Trophoblast cell (in vitro differentiated cells and primary cell): Measurements from ENCODE around the gene MORN3.

Experiments used
- DNase-seq, 2 donors: peaks; one replicate each; pipeline ENCODE4 v3.0.0-alpha.2; 2016
- H2AFZ ChIP-seq: 2 replicates; pipeline ENCODE4 v1.6.1; 2013; ENCODE audit warnings: low read length, moderate library complexity, mild to moderate bottlenecking; ENCODE audit not compliant: insufficient read depth, poor library complexity
- H2AK5ac ChIP-seq: 2 replicates; pipeline ENCODE4 v1.6.1; 2013; ENCODE audit warnings: mild to moderate bottlenecking, low read length
- H2BK120ac ChIP-seq: 2 replicates; pipeline ENCODE4 v1.6.1; 2013; ENCODE audit warnings: low read length, mild to moderate bottlenecking, moderate library complexity; ENCODE audit not compliant: insufficient read depth, poor library complexity
- H2BK12ac ChIP-seq: 2 replicates; pipeline ENCODE4 v1.6.1; 2013; ENCODE audit warnings: mild to moderate bottlenecking, low read length, moderate library complexity
- H2BK5ac ChIP-seq: 2 replicates; pipeline ENCODE4 v1.6.1; 2013; ENCODE audit warnings: low read length, low read depth, moderate library complexity, mild to moderate bottlenecking; ENCODE audit not compliant: poor library complexity
- H3K14ac ChIP-seq: 2 replicates; pipeline ENCODE4 v1.6.1; 2013; ENCODE audit warnings: mild to moderate bottlenecking, low read length
- H3K18ac ChIP-seq: 2 replicates; pipeline ENCODE4 v1.6.1; 2013; ENCODE audit warnings: mild to moderate bottlenecking, low read length
- H3K23ac ChIP-seq: 2 replicates; pipeline ENCODE4 v1.6.1; 2013; ENCODE audit warnings: low read length
- H3K27ac ChIP-seq: 2 replicates; pipeline ENCODE4 v1.5.1; 2013; ENCODE audit warnings: low read depth, mild to moderate bottlenecking, inconsistent platforms, low read length, moderate library complexity
- H3K27me3 ChIP-seq: 2 replicates; pipeline ENCODE4 v1.6.1; 2013; ENCODE audit warnings: inconsistent platforms, mild to moderate bottlenecking, low read length, moderate library complexity; ENCODE audit not compliant: insufficient read depth
- H3K36me3 ChIP-seq, 2 experiments: 1 replicate in 1 of 2; 2 replicates in 1 of 2; pipeline ENCODE4 v1.6.1; 2013; ENCODE audit warnings: low read length in 2 of 2, mild to moderate bottlenecking in 2 of 2, moderate library complexity in 1 of 2; ENCODE audit not compliant: insufficient read depth in 2 of 2, control insufficient read depth in 1 of 2
- H3K4ac ChIP-seq: 2 replicates; pipeline ENCODE4 v1.6.1; 2013; ENCODE audit warnings: low read depth, mild to moderate bottlenecking, low read length, moderate library complexity
- H3K4me1 ChIP-seq, 2 experiments: 1 replicate in 1 of 2; 2 replicates in 1 of 2; pipeline ENCODE4 v1.6.1; 2013; ENCODE audit warnings: low read length in 2 of 2, mild to moderate bottlenecking in 2 of 2, moderate library complexity in 1 of 2; ENCODE audit not compliant: insufficient read depth in 2 of 2, control insufficient read depth in 1 of 2
- H3K4me2 ChIP-seq: 2 replicates; pipeline ENCODE4 v1.6.1; 2013; ENCODE audit warnings: inconsistent platforms, mild to moderate bottlenecking, low read length, moderate library complexity
- H3K4me3 ChIP-seq: 2 replicates; pipeline ENCODE4 v1.5.1; 2013; ENCODE audit warnings: mild to moderate bottlenecking, low read depth, low read length, inconsistent platforms
- H3K79me1 ChIP-seq: one replicate; pipeline ENCODE4 v1.6.1; 2013; ENCODE audit warnings: low read length
- H3K79me2 ChIP-seq: 2 replicates; pipeline ENCODE4 v1.6.1; 2013; ENCODE audit warnings: low read length, mild to moderate bottlenecking; ENCODE audit not compliant: control insufficient read depth, insufficient read depth, poor library complexity
- H3K9ac ChIP-seq: 2 replicates; pipeline ENCODE4 v1.6.1; 2013; ENCODE audit warnings: mild to moderate bottlenecking, low read length
- H3K9me3 ChIP-seq: 2 replicates; pipeline ENCODE4 v1.6.1; 2013; ENCODE audit warnings: low read depth, mild to moderate bottlenecking, control low read depth, inconsistent platforms, low read length; ENCODE audit not compliant: insufficient read depth
- H4K12ac ChIP-seq: 2 replicates; pipeline ENCODE4 v1.6.1; 2013; ENCODE audit warnings: low read depth, mild to moderate bottlenecking, low read length, moderate library complexity
- H4K8ac ChIP-seq: 2 replicates; pipeline ENCODE4 v1.6.1; 2013; ENCODE audit warnings: low read depth, mild to moderate bottlenecking, low read length, moderate library complexity
- H4K91ac ChIP-seq: one replicate; pipeline ENCODE4 v1.6.1; 2013; ENCODE audit warnings: low read depth, mild to moderate bottlenecking, low read length, moderate library complexity
- WGBS: extraction: QIAGEN DNeasy Blood & Tissue Kit; methylation state at CpG from one replicate; pipeline ENCODE4 v1.1.7; 2013; ENCODE audit warnings: missing lambda C conversion rate; ENCODE audit not compliant: insufficient read length, insufficient coverage; ENCODE audit errors: extremely low coverage; 5-methylcytosine and 5-hydroxymethylcytosine counted together

Gene MORN3

DNA sequence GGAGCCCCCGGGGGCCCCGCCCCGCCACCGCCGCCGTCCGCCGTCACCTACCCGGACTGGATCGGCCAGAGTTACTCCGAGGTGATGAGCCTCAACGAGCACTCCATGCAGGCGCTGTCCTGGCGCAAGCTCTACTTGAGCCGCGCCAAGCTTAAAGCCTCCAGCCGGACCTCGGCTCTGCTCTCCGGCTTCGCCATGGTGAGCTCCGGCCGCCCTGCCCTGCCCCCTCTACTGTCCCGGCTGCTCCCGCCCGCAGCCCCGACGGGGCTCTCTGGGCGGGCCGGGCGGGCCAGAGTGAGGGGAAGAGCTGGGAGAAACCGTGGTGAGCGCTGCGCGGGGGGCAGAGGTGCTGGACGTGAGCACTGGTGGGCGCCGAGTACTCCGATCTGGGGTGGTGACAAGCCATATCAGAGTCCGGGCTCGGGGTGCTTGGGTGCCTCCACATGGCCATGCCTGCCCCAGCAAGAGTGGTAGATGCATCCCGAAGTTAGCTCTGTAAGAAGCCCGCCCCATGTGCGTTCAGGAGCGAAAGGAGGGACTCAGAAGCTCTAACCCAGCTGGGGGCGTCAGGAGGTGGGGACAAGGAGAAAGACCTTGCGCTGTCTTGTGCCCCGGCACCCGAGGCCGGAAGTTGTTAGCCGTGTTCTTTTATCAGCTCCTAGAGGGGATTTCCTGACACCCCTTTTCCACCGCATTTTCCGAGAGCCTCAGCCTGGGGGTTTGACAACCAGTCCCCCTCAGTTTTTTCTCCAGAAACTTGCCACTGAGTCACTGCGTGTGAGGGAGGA is 42.4 kb downstream of the MORN3 start:
- Histone ChIP-seq H2BK5ac (peak overlapping the region; percentile 94), H3K9me3 (no peaks in the 10 kb centered on the region)

GRCh38 chr12:121626087-121626852 is 43.2 kb downstream of the MORN3 start, which contains the start of gene ORAI1:
Gene ORAI1, plus strand, starts transcription at chr12:121626530.
- Histone ChIP-seq H4K12ac (peak within 1 kb of the TSS; percentile 96), H3K18ac (peak within 1 kb of the TSS; percentile 98), H3K79me2 (peaks cover 9% of the 10 kb centered on the region), H2BK5ac (peak within 1 kb of the TSS; percentile 94), H3K4me1 (peaks cover 21 to 31% of the 10 kb centered on the region in 2 experiments), H2AFZ (peak within 1 kb of the TSS; percentile 97), H3K4ac (peak within 1 kb of the TSS; percentile 90), H3K23ac (no peak within 1 kb of the TSS), H3K4me3 (peak within 1 kb of the TSS; percentile 75), H3K79me1 (peaks cover 17% of the 10 kb centered on the region), H3K9me3 (no peaks in the 10 kb centered on the region), H2BK12ac (peak within 1 kb of the TSS; percentile 89), H3K36me3 (no peaks in the 10 kb centered on the region), H3K14ac (peak within 1 kb of the TSS; percentile 96), H3K27me3 (no peaks in the 10 kb centered on the region), H3K27ac (peak within 1 kb of the TSS; percentile 88), H4K91ac (peak within 1 kb of the TSS; percentile 84), H2BK120ac (peak within 1 kb of the TSS; percentile 98), H3K9ac (peak within 1 kb of the TSS; percentile 81), H3K4me2 (peak within 1 kb of the TSS; percentile 94), H2AK5ac (peak within 1 kb of the TSS; percentile 95), H4K8ac (peak within 1 kb of the TSS; percentile 100)
- WGBS, result no CpG with 5 or more reads among the region's 92 CpGs
- peak; percentile 94 to 99 for DNase-seq

More for the DNA sequence above, 42.4 kb downstream of the MORN3 start:
- Histone ChIP-seq H3K4me1 (peaks cover 21 to 31% of the 10 kb centered on the region in 2 experiments), H3K9ac (peak overlapping the region; percentile 60), H3K4ac (peak overlapping the region; percentile 6), H2BK12ac (peak overlapping the region; percentile 89), H2AK5ac (peak overlapping the region; percentile 95), H3K79me2 (peaks cover 9% of the 10 kb centered on the region), H3K18ac (peak overlapping the region; percentile 98), H2BK120ac (peak overlapping the region; percentile 84), H2AFZ (peak overlapping the region; percentile 71), H3K14ac (peak overlapping the region; percentile 92), H4K91ac (peak overlapping the region; percentile 76), H3K4me2 (peak overlapping the region; percentile 89), H4K8ac (peak overlapping the region; percentile 86), H3K4me3 (peak overlapping the region; percentile 75), H3K23ac (no peak overlapping the region), H3K36me3 (no peaks in the 10 kb centered on the region), H3K27ac (peak overlapping the region; percentile 88), H3K79me1 (peaks cover 17% of the 10 kb centered on the region), H3K27me3 (no peaks in the 10 kb centered on the region), H4K12ac (peak overlapping the region; percentile 64)
- DNase-seq, result peak; percentile 73 to 78
- WGBS, result no CpG with 5 or more reads among the region's 53 CpGs

- peaks cover 2 to 3% of the 10 kb centered on the region in 2 experiments for H3K4me1 ChIP-seq
- H2BK5ac ChIP-seq, result no peak overlapping the region
- H3K79me1 ChIP-seq, result no peaks in the 10 kb centered on the region
- no peak overlapping the region for H3K18ac ChIP-seq
- peak overlapping the region; percentile 25 for H2BK120ac ChIP-seq
- no peak overlapping the region for H2AK5ac ChIP-seq
- no peak overlapping the region for H3K27ac ChIP-seq
- H2AFZ ChIP-seq, result no peak overlapping the region
- no peaks in the 10 kb centered on the region for H3K79me2 ChIP-seq
- H4K12ac ChIP-seq, result no peak overlapping the region
- no peak overlapping the region for H3K23ac ChIP-seq
- no peak overlapping the region for H3K4ac ChIP-seq
- no peak overlapping the region for H4K91ac ChIP-seq
- H3K4me3 ChIP-seq, result no peak overlapping the region
- H3K14ac ChIP-seq, result no peak overlapping the region
- H3K9me3 ChIP-seq, result no peaks in the 10 kb centered on the region
- no CpG with 5 or more reads among the region's 8 CpGs for WGBS
- no peaks in the 10 kb centered on the region for H3K27me3 ChIP-seq
- H3K4me2 ChIP-seq, result no peak overlapping the region
- H2BK12ac ChIP-seq, result no peak overlapping the region
- H4K8ac ChIP-seq, result no peak overlapping the region
- DNase-seq, result peak in 1 of 2 donors; percentile 13
- H3K36me3 ChIP-seq, result no peaks in the 10 kb centered on the region
- H3K9ac ChIP-seq, result no peak overlapping the region
Measured at GRCh38 chr12:121620333-121620891, 49.0 kb downstream of the MORN3 start.

- no CpG with 5 or more reads among the region's 5 CpGs for WGBS
- Histone ChIP-seq H2AFZ (no peak overlapping the region), H3K18ac (no peak overlapping the region), H3K79me1 (no peaks in the 10 kb centered on the region), H4K8ac (no peak overlapping the region), H3K79me2 (no peaks in the 10 kb centered on the region), H3K27ac (no peak overlapping the region), H3K4me3 (no peak overlapping the region), H2BK12ac (no peak overlapping the region), H2BK5ac (no peak overlapping the region), H3K4me2 (no peak overlapping the region), H3K9me3 (no peaks in the 10 kb centered on the region), H3K23ac (no peak overlapping the region), H3K27me3 (no peaks in the 10 kb centered on the region), H3K4ac (no peak overlapping the region), H3K4me1 (peaks cover 0 to 3% of the 10 kb centered on the region in 2 experiments), H3K36me3 (no peaks in the 10 kb centered on the region), H3K14ac (no peak overlapping the region), H4K12ac (no peak overlapping the region), H4K91ac (no peak overlapping the region), H2BK120ac (no peak overlapping the region), H2AK5ac (no peak overlapping the region), H3K9ac (no peak overlapping the region)
- DNase-seq, result no peak
Measured at GRCh38 chr12:121618659-121619233, 50.7 kb downstream of the MORN3 start.
